C1 segment of cervical spinal cord (tissue), 14 donors: ENCODE results near the gene SLC9A5.
A peak's percentile ranks its signal among the peaks of the same experiment; 100 is the strongest.

ENCODE experiments used
- DNase-seq, 14 donors: peaks; one replicate each; lab custom pipeline; 2025; lab: John Stamatoyannopoulos, UW

The SLC9A5 gene

GRCh38 chr16:67213197-67214019 is 35.4 kb upstream of the SLC9A5 start:
- no peak for DNase-seq

GRCh38 chr16:67215706-67216105 is 33.1 kb upstream of the SLC9A5 start:
- DNase-seq = no peak

DNA sequence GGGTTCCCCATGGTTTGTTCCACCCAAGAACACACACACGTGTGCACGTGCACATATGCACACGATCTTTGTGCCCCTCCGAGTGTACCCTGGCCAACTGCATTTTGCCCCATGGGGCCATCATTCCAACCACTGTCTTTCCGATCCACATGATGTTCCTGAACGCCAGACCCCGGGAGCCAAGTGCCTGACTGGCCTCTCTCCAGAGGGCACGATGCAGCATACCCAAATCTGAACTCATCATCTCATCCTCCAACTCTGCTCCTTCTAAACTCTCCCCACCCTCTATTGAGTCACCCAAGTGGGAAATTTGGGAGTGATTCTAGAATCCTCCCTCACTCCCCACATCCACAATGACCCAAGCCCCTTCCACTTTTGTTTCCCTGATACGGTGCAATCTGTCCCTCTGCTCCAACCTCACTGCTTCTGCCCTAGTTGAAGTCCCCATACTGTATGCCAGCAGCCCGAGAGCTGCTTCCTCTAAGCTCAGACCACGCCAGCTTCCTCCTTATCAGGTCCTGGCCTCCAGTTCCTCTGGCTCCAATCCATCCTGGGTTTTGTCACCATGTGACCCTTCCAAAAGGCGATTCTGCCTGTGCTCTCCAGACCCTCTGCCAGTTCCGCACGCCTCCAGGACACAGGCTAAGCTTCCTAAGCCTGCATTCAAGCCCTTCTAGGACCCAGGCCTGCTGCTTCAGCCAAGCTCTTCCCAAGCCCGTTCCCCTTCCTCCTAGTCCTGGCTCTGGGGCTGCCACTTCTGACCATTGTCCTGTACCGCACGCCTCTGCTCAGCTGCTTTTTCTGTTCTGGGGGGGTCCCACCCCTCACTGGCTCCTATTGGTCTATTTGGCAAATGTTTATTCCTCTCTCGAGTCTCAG is 31.9 kb upstream of the SLC9A5 start:
- peak in 4 of 14 donors; percentile 10 to 23 (median 18) for DNase-seq

- no peak for DNase-seq
These were observed 24.8 kb upstream of the SLC9A5 start for GRCh38 chr16:67223992-67224391.

DNA sequence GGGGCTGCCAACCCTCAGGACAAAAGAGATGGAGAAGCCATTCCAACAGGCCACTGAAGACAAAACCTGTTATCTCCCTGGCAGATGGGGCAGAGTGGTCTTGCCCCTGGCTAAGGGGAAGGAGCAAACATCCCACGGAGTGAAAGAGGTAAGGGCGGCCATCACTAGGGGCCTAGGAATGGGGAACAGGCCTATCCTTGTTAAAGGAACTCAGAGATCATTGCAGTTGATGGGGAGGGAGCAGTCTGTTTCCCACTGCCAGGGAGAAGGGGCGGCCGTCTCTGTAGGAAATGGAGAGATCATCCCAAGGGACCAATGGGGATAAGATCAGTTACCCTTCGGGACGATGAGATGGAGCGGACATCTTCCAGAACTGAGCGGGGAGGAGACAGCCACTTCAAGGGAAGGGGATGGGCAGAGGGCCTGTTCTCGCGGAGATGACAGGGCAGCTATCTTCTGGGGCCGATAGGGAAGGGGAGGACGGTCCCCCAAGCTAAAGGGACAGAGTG is 22.4 kb upstream of the SLC9A5 start:
- DNase-seq = no peak

DNA sequence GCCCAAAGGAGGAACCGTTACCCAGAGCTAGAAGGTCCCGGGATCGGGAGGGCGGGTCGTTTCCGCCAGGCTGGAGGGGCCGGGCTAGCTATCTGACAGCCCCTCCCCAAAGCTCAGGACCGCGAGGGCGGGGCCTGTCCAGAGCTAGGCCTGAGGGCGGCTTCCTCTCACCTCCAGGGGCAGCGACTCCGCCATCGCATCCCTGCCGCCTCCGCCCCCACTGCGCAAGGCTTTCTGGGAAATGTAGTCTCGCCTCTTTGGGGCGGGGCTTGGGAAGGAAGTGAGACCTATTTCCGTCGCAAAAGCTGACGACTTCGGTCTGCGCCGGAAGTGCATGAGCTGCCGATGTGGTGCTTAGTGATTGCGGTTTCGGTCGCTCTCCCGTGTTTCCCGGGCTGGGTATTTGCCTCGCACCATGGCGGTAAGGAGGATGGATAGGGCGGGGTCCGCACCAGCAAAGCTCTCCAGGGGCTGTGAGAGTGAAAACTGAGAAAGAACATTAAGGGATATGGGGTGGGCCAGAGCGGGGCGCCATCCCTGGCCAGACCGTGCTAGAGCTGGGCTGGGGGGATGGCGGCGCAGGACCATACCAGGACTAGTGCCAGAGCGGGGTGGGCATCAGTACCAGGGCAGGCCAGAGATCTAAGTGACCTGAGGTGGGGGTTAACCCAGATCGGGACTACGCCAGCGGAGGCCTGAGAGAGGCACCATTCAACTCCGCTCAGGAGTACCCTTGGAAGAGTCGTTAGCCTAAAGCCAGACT is 21.8 kb upstream of the SLC9A5 start, which contains the start of gene TMEM208:
Gene TMEM208 (plus strand): TSS at position 327 of the 763 bp plus-strand sequence. CDS start 89 bp downstream, at position 416.
- DNase-seq = peak; percentile 61 to 98 (median 94)

- DNase-seq = no peak
These were observed 21.2 kb upstream of the SLC9A5 start for GRCh38 chr16:67227567-67227921.

GRCh38 chr16:67228034-67228785 is 20.6 kb upstream of the SLC9A5 start:
- DNase-seq = no peak

DNA sequence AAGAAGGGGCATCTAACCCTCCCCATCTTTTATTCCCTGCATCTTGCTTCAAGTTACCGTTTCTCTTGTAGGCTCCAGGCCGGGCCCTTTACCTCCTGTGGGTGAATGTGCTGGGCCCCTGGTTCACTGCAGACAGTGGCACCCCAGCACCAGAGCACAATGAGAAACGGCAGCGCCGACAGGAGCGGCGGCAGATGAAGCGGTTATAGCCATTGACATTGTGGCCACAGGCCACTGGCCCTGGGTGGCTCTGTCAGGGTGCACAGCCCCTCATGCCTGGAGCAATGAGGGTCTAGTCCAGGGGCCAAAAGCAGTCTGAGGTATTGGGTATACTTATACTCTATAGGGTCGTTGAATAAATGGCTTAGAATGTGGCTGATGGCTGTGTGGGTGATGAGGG is 19.9 kb upstream of the SLC9A5 start:
- no peak for DNase-seq

- no peak for DNase-seq
These were observed 18.6 kb upstream of the SLC9A5 start for GRCh38 chr16:67229906-67230808.

DNA sequence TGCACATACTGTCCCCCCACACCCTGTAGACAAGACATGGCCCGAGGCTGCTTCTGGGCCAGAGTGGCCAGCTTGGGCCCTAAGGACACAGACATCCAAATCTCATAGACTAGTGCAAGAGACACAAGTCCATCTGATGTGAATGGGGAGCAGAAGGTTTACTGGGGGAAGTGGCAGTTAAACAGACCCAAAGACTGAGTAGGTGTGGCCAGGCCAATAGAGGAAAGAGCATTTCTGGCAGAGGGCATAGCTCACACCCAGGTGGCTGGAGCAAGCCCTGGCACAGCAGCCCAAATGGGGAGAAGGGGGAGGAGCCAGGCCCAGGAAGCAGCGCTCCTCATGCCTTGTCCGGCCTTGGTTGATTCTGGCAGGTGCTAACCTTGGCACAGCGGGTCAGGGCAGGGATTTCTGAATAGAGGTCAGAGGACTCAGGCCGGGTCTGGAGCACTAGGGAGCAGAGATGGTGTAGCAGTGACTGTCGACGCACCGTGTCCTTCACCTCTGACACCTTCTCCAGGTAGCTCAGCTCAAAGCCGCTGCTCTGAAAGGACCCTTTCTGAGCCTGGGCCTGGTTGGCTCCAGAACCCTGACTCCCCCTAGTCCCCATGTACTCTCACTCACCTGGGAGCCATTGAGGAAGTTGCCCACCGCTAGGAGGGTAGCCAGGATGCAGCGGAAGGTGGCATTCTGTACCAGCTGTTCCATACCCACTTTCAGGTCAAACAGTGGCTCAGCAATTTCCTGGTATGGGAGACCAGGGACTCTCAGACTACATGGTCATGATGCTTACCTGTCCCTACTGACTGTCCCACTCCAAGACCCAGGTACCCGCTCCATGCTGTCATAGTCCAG is 17.7 kb upstream of the SLC9A5 start:
- no peak for DNase-seq

DNA sequence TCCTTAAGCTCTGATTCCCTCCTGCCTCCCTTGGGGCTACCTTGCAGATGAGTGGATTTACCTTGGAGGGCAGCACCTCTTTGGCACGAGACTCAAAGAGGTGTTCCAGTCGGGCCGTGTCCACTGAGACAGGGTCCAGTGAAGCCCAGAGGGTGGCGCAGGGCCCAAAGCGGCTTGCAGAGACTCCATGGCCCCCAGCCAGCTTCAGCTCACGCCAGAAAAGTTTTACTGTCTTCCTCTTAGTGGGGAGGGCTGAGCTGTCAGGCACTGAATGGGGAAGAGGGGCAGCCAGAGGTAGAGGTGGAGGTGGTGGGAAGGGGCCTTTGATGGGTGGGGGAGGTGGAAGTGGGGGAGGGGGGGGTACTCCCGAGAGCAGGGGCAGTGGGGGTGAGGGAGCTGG is 15.2 kb upstream of the SLC9A5 start:
- no peak for DNase-seq

DNA sequence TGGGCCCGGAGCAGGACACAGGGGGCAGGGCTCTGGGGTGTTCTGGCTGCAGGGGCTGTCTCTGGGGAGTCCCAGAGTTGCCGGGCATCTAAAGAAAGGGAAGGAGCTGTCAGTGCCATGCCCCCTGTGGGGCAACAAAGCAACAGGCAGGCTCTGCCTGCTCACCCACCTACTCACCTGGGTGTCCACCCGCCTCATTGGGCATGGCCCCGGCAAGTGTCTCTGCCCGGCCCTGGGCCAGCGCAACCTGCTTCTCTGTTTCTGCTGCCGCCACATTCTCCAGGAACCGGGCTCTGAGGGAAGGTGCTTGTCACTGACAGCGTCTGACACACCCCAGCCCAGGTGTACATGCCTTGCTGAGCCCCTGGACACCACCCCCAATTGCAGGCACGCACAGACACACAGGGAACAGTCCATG is 14.6 kb upstream of the SLC9A5 start:
- no peak for DNase-seq

DNA sequence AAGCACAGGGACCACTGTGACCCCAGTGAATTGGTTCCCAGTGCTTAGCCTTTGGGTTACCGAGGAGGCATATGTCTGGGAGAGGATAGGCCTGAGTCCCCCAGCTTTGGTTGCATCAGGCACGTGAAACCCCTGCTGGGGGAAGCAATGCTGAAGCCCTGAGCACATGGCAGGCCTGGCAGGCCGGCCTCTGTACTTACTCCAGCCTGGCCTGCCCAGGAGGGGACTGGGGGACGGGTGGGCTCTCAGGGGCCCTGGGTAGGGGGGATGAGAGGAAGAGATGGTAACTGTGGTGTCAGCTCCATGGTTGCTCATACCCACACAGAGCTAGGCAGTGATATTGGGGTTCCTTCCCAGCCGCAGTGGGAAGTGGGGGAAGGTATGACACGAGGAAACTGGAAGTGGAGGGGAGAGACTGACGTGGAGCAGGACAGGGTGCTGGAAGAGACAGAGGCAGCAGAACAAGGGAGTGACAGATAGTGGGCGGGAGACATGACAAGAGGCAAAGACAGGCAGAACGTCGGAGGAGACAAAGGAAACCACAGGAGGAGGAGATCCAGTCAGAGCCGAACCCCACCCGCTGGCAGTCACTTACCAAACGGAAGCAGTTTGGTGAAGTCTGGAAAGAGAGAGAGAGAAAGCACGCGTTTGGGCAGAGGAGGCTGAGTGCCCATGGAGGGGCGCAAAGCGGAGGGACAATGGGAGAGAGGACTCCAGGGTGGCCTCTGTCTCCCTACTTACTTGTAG is 12.8 kb upstream of the SLC9A5 start:
- no peak for DNase-seq

- no peak for DNase-seq
These were observed 12.0 kb upstream of the SLC9A5 start for GRCh38 chr16:67236563-67237395.

GRCh38 chr16:67237396-67238277 is 11.1 kb upstream of the SLC9A5 start:
- no peak for DNase-seq
